Spleen (tissue), 7 donors: ENCODE data around the gene AGPAT3.

Experiments used
- CTCF ChIP-seq, 11 experiments: fragments of 200-600 bp in 7 of 11; fragments of 450-650 bp in 4 of 11; sonication (generic) in 4 of 11; IDR thresholded peaks in 8 of 11; conservative IDR thresholded peaks in 3 of 11; 1 replicate in 7 of 11; 2 replicates in 4 of 11; pipeline versions ENCODE4 v1.4.0 to v1.8.0; 2016 to 2021; ENCODE audit warnings: antibody characterized with exemption in 11 of 11, inconsistent platforms in 4 of 11, mild to moderate bottlenecking in 1 of 11
- POLR2A ChIP-seq, 3 donors: fragments of 450-650 bp; IDR thresholded peaks; one replicate each; pipeline ENCODE4 v1.5.1; 2017; ENCODE audit warnings: antibody characterized with exemption in 3 of 3, mild to moderate bottlenecking in 1 of 3
- donor health status: DM: no; HTN: no; CAD: no; lungs with moderate emphysema.
- donor health status: DM: no; HTN: no; CAD: no.
- donor health status: DM: no; HTN: no; CAD: no.

- TF ChIP-seq CTCF (IDR thresholded peaks at IDR 0.05 in 8 of 11, conservative IDR thresholded peaks at IDR 0.05 in 3 of 11) (no peak), POLR2A (IDR thresholded peaks at IDR 0.05) (no peak)
Observed at GRCh38 chr21:43815991-43816390, 49.0 kb upstream of the AGPAT3 start.
